HEK293 (cell line): ENCODE measurements around the gene AFF3.

Experiments used
- CTCF ChIA-PET: fragments of 350-600 bp; formaldehyde crosslinking; extraction: SDS; loops from one replicate; lab custom pipeline; 2021; ENCODE audit warnings: antibody characterized with exemption; lab: Yijun Ruan, JAX
- POLR2A ChIA-PET: fragments of 300-600 bp; formaldehyde crosslinking; extraction: SDS; loops from one replicate; lab custom pipeline; 2020; ENCODE audit warnings: antibody characterized with exemption, inconsistent platforms; lab: Yijun Ruan, JAX
- H3K27ac ChIP-seq: fragments of 200-500 bp; sonication (Bioruptor generic); 2 replicates; pipeline ENCODE4 v1.5.1; 2014; ENCODE audit warnings: low read depth, low read length, control low read depth, inconsistent platforms; ENCODE audit errors: extremely low read depth
- H3K36me3 ChIP-seq, 2 experiments: fragments of 200-500 bp in 1 of 2; sonication (Bioruptor generic) in 1 of 2; 1 replicate in 1 of 2; 2 replicates in 1 of 2; pipeline ENCODE4 v1.5.1; 2014 to 2017; ENCODE audit warnings: inconsistent platforms in 2 of 2, low read length in 2 of 2; ENCODE audit not compliant: control insufficient read depth in 2 of 2, insufficient read depth in 1 of 2
- H3K4me1 ChIP-seq: fragments of 200-500 bp; sonication (Bioruptor generic); 2 replicates; pipeline ENCODE4 v1.5.1; 2014; ENCODE audit warnings: mild to moderate bottlenecking, low read length, inconsistent platforms; ENCODE audit not compliant: control insufficient read depth, insufficient read depth
- H3K4me3 ChIP-seq: 2 replicates; pipeline ENCODE4 v1.5.1; 2011; ENCODE audit warnings: low read depth, mild to moderate bottlenecking, control low read depth, low read length, moderate library complexity
- H3K9me3 ChIP-seq: fragments of 200-500 bp; sonication (Bioruptor generic); 2 replicates; pipeline ENCODE4 v1.5.1; 2014; ENCODE audit warnings: low read depth, low read length, inconsistent platforms; ENCODE audit not compliant: control insufficient read depth, insufficient read depth
- PRDM1 ChIP-seq: fragments of 450-650 bp; formaldehyde crosslinking; IDR thresholded peaks from 2 replicates; pipeline ENCODE4; 2016; ENCODE audit warnings: missing biosample characterization, missing genetic modification characterization
- REPIN1 ChIP-seq: fragments of 450-650 bp; formaldehyde crosslinking; IDR thresholded peaks from 2 replicates; pipeline ENCODE4 v1.5.1; 2017; ENCODE audit warnings: missing biosample characterization, missing genetic modification characterization, low read depth
- ZNF10 ChIP-seq: fragments of 450-650 bp; formaldehyde crosslinking; IDR thresholded peaks from 2 replicates; pipeline ENCODE4 v1.5.1; 2017; ENCODE audit warnings: missing biosample characterization, missing genetic modification characterization
- ZNF324 ChIP-seq: fragments of 450-650 bp; formaldehyde crosslinking; IDR thresholded peaks from 2 replicates; pipeline ENCODE4 v1.5.1; 2016; ENCODE audit warnings: missing biosample characterization, missing genetic modification characterization
- ZNF366 ChIP-seq: fragments of 450-650 bp; formaldehyde crosslinking; conservative IDR thresholded peaks from 2 replicates; pipeline ENCODE4 v1.5.1; 2016; ENCODE audit warnings: missing biosample characterization, missing genetic modification characterization
- ZNF501 ChIP-seq: fragments of 450-650 bp; formaldehyde crosslinking; IDR thresholded peaks from 2 replicates; pipeline ENCODE4 v1.5.1; 2016; ENCODE audit warnings: missing biosample characterization, missing genetic modification characterization
- ZNF513 ChIP-seq: fragments of 450-650 bp; IDR thresholded peaks from 2 replicates; pipeline ENCODE4 v1.5.1; 2018; ENCODE audit warnings: missing biosample characterization, missing genetic modification characterization
- ZNF571 ChIP-seq: fragments of 450-650 bp; formaldehyde crosslinking; IDR thresholded peaks from 2 replicates; pipeline ENCODE4 v1.5.0; 2017; ENCODE audit warnings: missing biosample characterization, missing genetic modification characterization
- ZNF654 ChIP-seq: fragments of 450-650 bp; formaldehyde crosslinking; IDR thresholded peaks from 2 replicates; pipeline ENCODE4 v1.5.1; 2016; ENCODE audit warnings: low read depth, missing biosample characterization, missing genetic modification characterization
- ZNF747 ChIP-seq: fragments of 450-650 bp; formaldehyde crosslinking; IDR thresholded peaks from 2 replicates; pipeline ENCODE4 v1.5.1; 2016; ENCODE audit warnings: missing biosample characterization, missing genetic modification characterization
- ZNF777 ChIP-seq: fragments of 450-650 bp; formaldehyde crosslinking; IDR thresholded peaks from 2 replicates; pipeline ENCODE4 v1.5.1; 2017; ENCODE audit warnings: missing biosample characterization, missing genetic modification characterization, borderline replicate concordance
- ZSCAN23 ChIP-seq: fragments of 450-650 bp; formaldehyde crosslinking; IDR thresholded peaks from 2 replicates; pipeline ENCODE4 v1.5.1; 2016; ENCODE audit warnings: missing biosample characterization, missing genetic modification characterization
- ZSCAN30 ChIP-seq: fragments of 450-650 bp; IDR thresholded peaks from 2 replicates; pipeline ENCODE4 v1.5.1; 2018; ENCODE audit warnings: missing biosample characterization, mild to moderate bottlenecking, missing genetic modification characterization, moderate library complexity
- ZSCAN4 ChIP-seq: fragments of 450-650 bp; formaldehyde crosslinking; IDR thresholded peaks from 2 replicates; pipeline ENCODE4 v1.5.1; 2017; ENCODE audit warnings: missing biosample characterization, missing genetic modification characterization
- TF ChIP-seq, protein P1 (sequence below): fragments of 450-650 bp; formaldehyde crosslinking; IDR thresholded peaks from 2 replicates; pipeline ENCODE4 v1.5.1; 2016; ENCODE audit warnings: missing biosample characterization, missing genetic modification characterization
- TF ChIP-seq, protein P2 (sequence below): fragments of 450-650 bp; formaldehyde crosslinking; IDR thresholded peaks from 2 replicates; pipeline ENCODE4 v1.5.1; 2016; ENCODE audit warnings: missing biosample characterization, missing genetic modification characterization
- TF ChIP-seq, protein P3 (sequence below): fragments of 450-650 bp; formaldehyde crosslinking; IDR thresholded peaks from 2 replicates; pipeline ENCODE4 v1.5.1; 2016; ENCODE audit warnings: missing biosample characterization, missing genetic modification characterization
- TF ChIP-seq, protein P4 (sequence below): fragments of 450-650 bp; formaldehyde crosslinking; IDR thresholded peaks from 2 replicates; pipeline ENCODE4 v1.5.1; 2016; ENCODE audit warnings: missing biosample characterization, missing genetic modification characterization

The AFF3 gene

DNA sequence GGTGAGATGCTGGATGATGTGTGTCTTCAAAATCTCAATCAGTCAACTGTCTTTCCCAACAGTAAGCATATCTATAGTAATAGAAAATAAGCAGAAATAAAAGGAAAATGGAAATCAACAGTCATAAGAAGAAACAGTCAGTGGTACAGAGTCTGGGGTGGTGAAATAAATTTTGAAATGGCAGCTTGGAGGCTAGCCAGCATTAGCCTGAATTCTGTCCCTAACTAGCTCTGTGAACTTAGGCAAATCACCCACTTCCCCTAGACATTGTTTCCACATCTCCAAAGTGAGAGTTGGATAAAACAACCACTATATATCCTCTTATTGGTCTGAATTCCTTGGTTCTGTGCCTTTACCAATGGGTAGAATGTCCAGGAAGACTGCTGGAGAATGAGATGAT lies 462.9 kb downstream of the AFF3 start:
- no peaks in the 10 kb centered on the region for H3K4me1 ChIP-seq
- H3K9me3 ChIP-seq = no peaks in the 10 kb centered on the region
- no peak overlapping the region for H3K27ac ChIP-seq
- no peaks in the 10 kb centered on the region for H3K36me3 ChIP-seq
- ChIA-PET CTCF (no interaction called here), POLR2A (no interaction called here)
- H3K4me3 ChIP-seq = no peak overlapping the region
- TF ChIP-seq ZNF501 (tag by site-specific recombination) = no peak
- TF ChIP-seq ZSCAN23 = no peak
- no peak for TF ChIP-seq REPIN1 (tag by site-specific recombination)
- TF ChIP-seq, protein P1, sequence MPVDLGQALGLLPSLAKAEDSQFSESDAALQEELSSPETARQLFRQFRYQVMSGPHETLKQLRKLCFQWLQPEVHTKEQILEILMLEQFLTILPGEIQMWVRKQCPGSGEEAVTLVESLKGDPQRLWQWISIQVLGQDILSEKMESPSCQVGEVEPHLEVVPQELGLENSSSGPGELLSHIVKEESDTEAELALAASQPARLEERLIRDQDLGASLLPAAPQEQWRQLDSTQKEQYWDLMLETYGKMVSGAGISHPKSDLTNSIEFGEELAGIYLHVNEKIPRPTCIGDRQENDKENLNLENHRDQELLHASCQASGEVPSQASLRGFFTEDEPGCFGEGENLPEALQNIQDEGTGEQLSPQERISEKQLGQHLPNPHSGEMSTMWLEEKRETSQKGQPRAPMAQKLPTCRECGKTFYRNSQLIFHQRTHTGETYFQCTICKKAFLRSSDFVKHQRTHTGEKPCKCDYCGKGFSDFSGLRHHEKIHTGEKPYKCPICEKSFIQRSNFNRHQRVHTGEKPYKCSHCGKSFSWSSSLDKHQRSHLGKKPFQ = no peak
- TF ChIP-seq PRDM1 (tag by site-specific recombination) = no peak
- TF ChIP-seq ZSCAN4 (tag by site-specific recombination) = no peak
- TF ChIP-seq ZNF324 (tag by site-specific recombination) = no peak

- H3K9me3 ChIP-seq = no peaks in the 10 kb centered on the region
- H3K4me1 ChIP-seq = no peaks in the 10 kb centered on the region
- H3K36me3 ChIP-seq = no peaks in the 10 kb centered on the region
- no peak overlapping the region for H3K27ac ChIP-seq
- TF ChIP-seq, protein P1 = no peak
- no peak for TF ChIP-seq ZNF571 (tag by site-specific recombination)
- no peak for TF ChIP-seq ZNF654 (tag by site-specific recombination)
- TF ChIP-seq ZNF777 (tag by site-specific recombination) = no peak
- TF ChIP-seq ZNF747 (tag by site-specific recombination) = no peak
- TF ChIP-seq, protein P2, sequence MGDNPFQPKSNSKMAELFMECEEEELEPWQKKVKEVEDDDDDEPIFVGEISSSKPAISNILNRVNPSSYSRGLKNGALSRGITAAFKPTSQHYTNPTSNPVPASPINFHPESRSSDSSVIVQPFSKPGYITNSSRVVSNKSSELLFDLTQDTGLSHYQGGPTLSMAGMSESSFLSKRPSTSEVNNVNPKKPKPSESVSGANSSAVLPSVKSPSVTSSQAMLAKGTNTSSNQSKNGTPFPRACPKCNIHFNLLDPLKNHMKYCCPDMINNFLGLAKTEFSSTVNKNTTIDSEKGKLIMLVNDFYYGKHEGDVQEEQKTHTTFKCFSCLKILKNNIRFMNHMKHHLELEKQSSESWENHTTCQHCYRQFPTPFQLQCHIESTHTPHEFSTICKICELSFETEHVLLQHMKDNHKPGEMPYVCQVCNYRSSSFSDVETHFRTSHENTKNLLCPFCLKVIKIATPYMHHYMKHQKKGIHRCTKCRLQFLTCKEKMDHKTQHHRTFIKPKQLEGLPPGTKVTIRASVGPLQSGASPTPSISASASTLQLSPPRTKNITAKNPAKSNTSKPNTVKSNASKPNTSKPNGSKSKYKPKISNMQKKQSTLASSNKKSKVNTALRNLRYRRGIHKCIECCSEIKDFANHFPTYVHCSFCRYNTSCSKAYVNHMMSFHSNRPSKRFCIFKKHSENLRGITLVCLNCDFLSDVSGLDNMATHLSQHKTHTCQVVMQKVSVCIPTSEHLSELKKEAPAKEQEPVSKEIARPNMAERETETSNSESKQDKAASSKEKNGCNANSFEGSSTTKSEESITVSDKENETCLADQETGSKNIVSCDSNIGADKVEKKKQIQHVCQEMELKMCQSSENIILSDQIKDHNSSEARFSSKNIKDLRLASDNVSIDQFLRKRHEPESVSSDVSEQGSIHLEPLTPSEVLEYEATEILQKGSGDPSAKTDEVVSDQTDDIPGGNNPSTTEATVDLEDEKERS = no peak
- TF ChIP-seq, protein P3, sequence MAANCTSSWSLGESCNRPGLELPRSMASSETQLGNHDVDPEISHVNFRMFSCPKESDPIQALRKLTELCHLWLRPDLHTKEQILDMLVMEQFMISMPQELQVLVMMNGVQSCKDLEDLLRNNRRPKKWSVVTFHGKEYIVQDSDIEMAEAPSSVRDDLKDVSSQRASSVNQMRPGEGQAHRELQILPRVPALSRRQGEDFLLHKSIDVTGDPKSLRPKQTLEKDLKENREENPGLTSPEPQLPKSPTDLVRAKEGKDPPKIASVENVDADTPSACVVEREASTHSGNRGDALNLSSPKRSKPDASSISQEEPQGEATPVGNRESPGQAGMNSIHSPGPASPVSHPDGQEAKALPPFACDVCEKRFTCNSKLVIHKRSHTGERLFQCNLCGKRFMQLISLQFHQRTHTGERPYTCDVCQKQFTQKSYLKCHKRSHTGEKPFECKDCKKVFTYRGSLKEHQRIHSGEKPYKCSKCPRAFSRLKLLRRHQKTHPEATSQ = no peak
- no peak for TF ChIP-seq ZNF366 (tag by site-specific recombination)
- TF ChIP-seq, protein P4, sequence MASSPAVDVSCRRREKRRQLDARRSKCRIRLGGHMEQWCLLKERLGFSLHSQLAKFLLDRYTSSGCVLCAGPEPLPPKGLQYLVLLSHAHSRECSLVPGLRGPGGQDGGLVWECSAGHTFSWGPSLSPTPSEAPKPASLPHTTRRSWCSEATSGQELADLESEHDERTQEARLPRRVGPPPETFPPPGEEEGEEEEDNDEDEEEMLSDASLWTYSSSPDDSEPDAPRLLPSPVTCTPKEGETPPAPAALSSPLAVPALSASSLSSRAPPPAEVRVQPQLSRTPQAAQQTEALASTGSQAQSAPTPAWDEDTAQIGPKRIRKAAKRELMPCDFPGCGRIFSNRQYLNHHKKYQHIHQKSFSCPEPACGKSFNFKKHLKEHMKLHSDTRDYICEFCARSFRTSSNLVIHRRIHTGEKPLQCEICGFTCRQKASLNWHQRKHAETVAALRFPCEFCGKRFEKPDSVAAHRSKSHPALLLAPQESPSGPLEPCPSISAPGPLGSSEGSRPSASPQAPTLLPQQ (tag by site-specific recombination) = no peak
- TF ChIP-seq ZSCAN30 (tag by site-specific recombination) = no peak
- no peak for TF ChIP-seq ZNF10 (tag by site-specific recombination)
- TF ChIP-seq ZNF513 (tag by site-specific recombination) = no peak
- TF ChIP-seq, all 188 proteins: peak for 0
- ChIA-PET CTCF (interaction anchor here (0.6 kb wide), 1 partner anchor 75 kb away, joined by 3 read pairs; no protein-coding TSS in a partner anchor), POLR2A (no interaction called here)
- H3K4me3 ChIP-seq = no peak overlapping the region
Measured at GRCh38 chr2:99678625-99679024, 463.8 kb downstream of the AFF3 start.
